ENCODE measurements around the gene LAMC3. TPM values are rescaled to one million over a fixed set of nuclear protein-coding genes. Genes with fewer than 3 reads are reported as not detected.

The LAMC3 gene
- total and polyA plus RNA-seq, 8 donors: 0.61 to 9.6 (median 0.93) TPM; not detected in 1

GRCh38 chr9:130972277-130972956 lies 36.6 kb upstream of the LAMC3 start:
- intact Hi-C loops (cut with DNase I; ENCODE audit: low total_unique reads): no loop called here
- no peaks in the 10 kb centered on the region for H3K9me3 ChIP-seq
- no peaks in the 10 kb centered on the region for H3K4me1 ChIP-seq
- H3K27ac ChIP-seq: no peak overlapping the region
- TF ChIP-seq POLR2A (IDR thresholded peaks at IDR 0.05) (no peak), POLR2AphosphoS5 (IDR thresholded peaks at IDR 0.05) (no peak), EP300 (IDR thresholded peaks at IDR 0.05) (no peak)
- no peak for DNase-seq
- H3K27me3 ChIP-seq: peaks cover 0 to 45% (median 12%) of the 10 kb centered on the region in 3 donors
- H3K36me3 ChIP-seq: no peaks in the 10 kb centered on the region
- no peak overlapping the region for H3K4me3 ChIP-seq
- 60 to 74% (median 66%) methylated on average over 3 to 6 of the region's 6 CpGs for WGBS, 5 donors

- no peak overlapping the region for H3K4me3 ChIP-seq
- H3K9me3 ChIP-seq: no peaks in the 10 kb centered on the region
- 64 to 74% (median 69%) methylated on average over 14 to 19 of the region's 19 CpGs for WGBS, 5 donors
- H3K27ac ChIP-seq: no peak overlapping the region
- intact Hi-C loops (cut with DNase I; ENCODE audit: low total_unique reads): no loop called here
- H3K36me3 ChIP-seq: no peaks in the 10 kb centered on the region
- H3K4me1 ChIP-seq: no peaks in the 10 kb centered on the region
- no peak for DNase-seq
- no peak for TF ChIP-seq POLR2AphosphoS5 (IDR thresholded peaks at IDR 0.05)
- no peak for TF ChIP-seq EP300 (IDR thresholded peaks at IDR 0.05)
- no peak for TF ChIP-seq POLR2A (IDR thresholded peaks at IDR 0.05)
- no peak for TF ChIP-seq CTCF (IDR thresholded peaks at IDR 0.05)
- H3K27me3 ChIP-seq: peaks cover 0 to 50% (median 12%) of the 10 kb centered on the region in 3 donors
Measured at GRCh38 chr9:130972957-130973685, 35.9 kb upstream of the LAMC3 start.

- Histone ChIP-seq H3K27ac (no peak overlapping the region), H3K4me3 (no peak overlapping the region), H3K4me1 (no peaks in the 10 kb centered on the region), H3K36me3 (no peaks in the 10 kb centered on the region), H3K9me3 (no peaks in the 10 kb centered on the region), H3K27me3 (peaks cover 0 to 57% (median 12%) of the 10 kb centered on the region in 3 donors)
- no peak for DNase-seq
- 50 to 56% (median 52%) methylated on average over 18 to 21 of the region's 21 CpGs for WGBS, 5 donors
- TF ChIP-seq POLR2AphosphoS5 (IDR thresholded peaks at IDR 0.05): no peak
- no peak for TF ChIP-seq CTCF (IDR thresholded peaks at IDR 0.05)
- no peak for TF ChIP-seq EP300 (IDR thresholded peaks at IDR 0.05)
- intact Hi-C loops (cut with DNase I; ENCODE audit: low total_unique reads): no loop called here
Measured at GRCh38 chr9:130973686-130974281, 35.2 kb upstream of the LAMC3 start.

- no peak for TF ChIP-seq CTCF (IDR thresholded peaks at IDR 0.05)
- no peak for TF ChIP-seq POLR2AphosphoS5 (IDR thresholded peaks at IDR 0.05)
- TF ChIP-seq POLR2A (IDR thresholded peaks at IDR 0.05): no peak
- TF ChIP-seq EP300 (IDR thresholded peaks at IDR 0.05): no peak
- WGBS, 5 donors: 59 to 79% (median 77%) methylated on average over 5 of the region's 5 CpGs
- peaks cover 0 to 63% (median 12%) of the 10 kb centered on the region in 3 donors for H3K27me3 ChIP-seq
- DNase-seq: no peak
- intact Hi-C loops (cut with DNase I; ENCODE audit: low total_unique reads): no loop called here
- no peak overlapping the region for H3K27ac ChIP-seq
- no peaks in the 10 kb centered on the region for H3K9me3 ChIP-seq
- no peaks in the 10 kb centered on the region for H3K36me3 ChIP-seq
- H3K4me1 ChIP-seq: no peaks in the 10 kb centered on the region
- no peak overlapping the region for H3K4me3 ChIP-seq
Measured at GRCh38 chr9:130974697-130975096, 34.3 kb upstream of the LAMC3 start.

All from stomach (tissue), 9 donors.